Measurements from ENCODE around the gene ALKBH8.
"Not testable (repeated sequence)": the region's sequence is repeated elsewhere in the genome, so short reads cannot be mapped to it uniquely, and the experiment has no call there.

The ALKBH8 gene

DNA sequence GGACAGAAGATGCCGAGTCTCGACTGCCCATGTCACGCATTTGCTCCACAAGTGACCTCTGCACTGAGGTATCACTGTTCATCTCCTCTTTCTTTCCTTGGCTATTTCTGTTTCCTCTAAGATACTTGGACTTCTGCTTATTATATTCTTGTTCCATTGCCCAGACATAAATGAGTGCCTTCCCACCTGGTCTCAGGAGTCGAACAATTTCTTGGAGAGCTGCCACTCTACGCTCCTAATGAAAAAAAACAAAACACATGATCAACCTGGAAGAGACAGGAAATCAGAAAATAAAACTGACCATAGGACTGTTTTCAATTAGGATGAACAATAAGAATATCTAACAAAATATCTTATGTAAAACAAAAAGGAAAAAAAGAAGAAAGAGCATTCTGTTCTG is 60.6 kb downstream of the ALKBH8 start:
- no peak for DNase-seq

DNA sequence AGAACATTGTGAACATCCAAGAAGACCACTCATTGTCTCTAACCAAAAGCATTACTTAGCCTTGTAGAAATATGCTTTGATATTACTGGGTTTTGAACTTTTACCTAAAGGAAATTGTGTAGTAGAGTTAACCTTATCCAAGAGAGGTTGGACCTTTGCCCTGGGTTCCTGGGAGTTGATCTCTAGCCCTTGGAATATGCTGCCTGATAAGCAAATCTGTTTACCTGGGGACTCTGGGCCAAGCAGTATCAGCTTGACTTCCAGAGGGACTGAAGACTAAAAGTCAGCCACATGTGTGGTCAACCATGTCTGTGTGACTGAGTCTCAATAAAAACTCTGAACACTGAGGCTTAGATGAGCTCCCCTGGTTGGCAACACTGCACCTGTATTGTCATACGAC is 63.8 kb downstream of the ALKBH8 start:
- no peak for DNase-seq

DNA sequence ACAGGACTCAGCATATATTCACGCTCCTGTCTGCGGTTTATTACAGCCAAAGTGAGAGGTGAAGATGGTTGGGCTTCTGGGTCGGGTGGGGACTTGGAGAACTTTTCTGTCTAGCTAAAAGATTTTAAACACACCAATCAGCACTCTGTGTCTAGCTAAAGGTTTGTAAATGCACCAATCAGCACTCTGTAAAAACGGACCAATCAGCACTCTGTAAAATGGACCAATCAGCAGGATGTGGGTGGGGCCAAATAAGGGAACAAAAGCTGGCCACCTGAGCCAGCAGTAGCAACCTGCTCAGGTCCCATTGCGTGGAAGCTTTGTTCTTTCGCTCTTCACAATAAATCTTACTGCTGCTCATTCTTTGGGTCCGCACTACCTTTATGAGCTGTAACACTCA is 68.2 kb downstream of the ALKBH8 start:
- DNase-seq, result not testable (repeated sequence)

DNA sequence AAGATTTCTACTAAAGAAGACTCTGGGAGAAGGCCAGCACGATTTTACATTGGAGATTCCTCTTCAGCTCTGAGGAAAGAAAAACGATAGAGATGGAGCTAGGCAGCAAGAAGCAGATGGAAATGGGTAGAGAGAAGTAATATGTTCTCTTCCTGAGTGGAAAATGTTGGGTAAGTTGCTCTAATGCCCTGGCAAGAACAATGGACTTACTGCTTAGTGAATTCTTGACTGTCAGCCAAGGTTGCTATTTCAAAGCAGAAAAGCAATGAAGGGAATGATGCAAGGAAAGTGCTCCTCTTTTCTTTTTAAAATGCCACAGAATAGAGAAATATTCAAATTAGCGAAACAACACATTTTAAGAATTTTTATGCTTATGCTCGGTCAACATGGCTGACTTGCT is 69.5 kb downstream of the ALKBH8 start:
- DNase-seq, result no peak

DNA sequence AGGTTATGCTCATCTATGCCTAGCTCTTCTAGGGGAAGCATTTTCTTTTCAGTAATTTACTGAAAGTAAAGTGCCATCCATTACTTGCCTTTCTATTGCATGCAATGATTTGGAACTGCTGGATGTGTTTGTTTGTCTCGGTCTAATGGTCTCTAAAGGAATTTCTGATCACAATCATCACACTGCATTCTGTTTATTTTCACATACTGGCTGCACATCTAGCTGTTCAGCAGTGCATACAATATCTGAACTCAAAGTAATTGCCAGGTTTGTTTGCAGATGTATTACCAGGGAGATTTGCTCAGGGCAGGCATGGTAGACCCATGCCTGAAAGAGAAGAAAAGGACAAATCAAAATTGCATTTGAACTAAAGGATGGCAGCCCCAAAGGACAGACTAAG is 71.5 kb downstream of the ALKBH8 start:
- DNase-seq, result no peak

DNA sequence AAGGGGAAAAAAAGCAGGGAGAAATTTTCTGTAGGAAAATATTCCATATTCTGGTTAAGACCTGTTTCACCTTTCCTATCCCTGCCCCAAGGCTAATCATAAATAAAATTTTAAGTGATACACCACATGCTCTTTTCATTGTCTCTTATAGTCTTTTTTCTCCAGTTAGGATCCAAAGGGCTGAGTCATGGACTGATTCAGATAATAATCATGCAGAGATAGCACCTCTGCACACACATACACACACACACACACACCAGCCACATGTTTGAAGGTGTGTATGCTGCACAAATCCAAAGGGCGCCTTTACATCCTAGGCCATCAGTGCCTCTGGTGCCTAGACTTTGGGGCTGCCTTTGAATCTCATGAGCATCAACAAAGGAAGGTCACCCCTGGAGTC is 72.4 kb downstream of the ALKBH8 start:
- no peak for DNase-seq

DNA sequence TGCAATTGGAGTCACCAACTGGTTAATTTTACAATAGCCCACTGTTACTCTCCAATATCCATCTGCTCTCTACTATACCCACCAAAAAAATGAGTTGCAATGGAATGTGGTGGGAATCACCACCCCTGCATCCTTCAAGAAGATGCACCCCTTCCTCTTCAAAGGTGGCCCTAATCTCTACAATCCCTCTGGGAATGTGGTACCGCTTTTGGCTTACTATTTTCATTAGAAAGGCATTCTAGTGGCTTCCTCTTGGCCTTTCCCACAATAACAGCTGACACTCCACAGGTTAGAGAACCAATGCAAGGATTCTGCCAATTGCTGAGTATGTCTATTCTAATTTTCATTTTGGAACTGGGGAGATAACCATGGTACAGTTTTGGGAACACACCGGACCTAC is 74.7 kb downstream of the ALKBH8 start:
- no peak for DNase-seq

DNA sequence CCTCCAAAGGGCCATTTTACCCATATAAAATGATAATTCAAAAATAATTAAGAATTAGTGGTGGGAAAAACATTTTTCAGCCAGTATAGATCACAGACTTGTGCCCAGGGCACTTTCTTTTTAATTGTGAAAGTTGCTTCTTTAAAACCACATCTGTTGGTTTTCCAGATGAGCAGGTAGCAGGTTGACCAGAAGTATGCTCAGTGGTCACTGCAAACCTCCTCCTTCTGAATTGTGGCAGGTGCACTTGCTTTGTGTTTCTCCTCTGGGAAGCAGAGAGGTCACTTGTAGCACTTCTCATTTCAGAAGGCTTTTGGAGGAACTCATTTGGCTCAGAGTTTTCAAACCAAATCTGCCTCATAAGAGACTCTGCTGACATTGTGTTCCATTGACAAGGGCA is 83.3 kb downstream of the ALKBH8 start:
- DNase-seq, result no peak

DNA sequence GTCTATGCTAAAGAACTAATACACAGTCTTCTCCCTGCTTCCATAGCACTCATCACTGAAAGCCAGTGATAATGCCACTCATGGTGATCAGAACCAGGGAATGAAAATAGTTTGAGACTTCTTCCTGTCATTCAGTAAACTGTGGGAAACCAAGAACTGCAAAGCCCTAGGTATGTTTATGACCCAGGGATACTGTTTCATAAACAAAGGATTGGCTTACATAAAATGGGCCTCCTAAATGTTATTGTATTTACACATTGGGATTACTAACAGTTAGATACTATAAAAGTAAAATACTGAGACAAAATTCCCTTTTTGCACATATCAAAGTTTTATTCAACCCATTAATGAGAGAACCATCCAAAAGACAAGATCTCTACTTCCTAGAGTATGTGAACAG is 86.6 kb downstream of the ALKBH8 start:
- DNase-seq, result no peak

DNA sequence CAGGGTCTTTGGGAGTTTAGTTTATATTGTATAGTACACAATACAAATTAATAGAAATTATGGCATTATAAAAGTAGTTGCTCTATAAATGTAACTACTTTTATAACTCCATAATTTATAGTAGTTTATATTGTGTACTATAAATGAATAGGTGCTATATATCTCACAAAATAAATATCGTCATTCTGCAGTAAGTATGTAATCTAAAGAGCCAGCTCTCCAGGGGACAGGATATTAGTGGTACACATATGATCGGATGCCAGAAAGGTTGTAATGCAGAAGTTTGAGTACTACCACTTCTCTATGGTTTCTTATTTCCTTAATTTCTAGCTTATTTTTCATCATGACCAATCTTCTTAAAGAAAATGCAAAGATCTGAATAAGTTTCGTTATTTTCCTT is 87.7 kb downstream of the ALKBH8 start:
- no peak for DNase-seq

DNA sequence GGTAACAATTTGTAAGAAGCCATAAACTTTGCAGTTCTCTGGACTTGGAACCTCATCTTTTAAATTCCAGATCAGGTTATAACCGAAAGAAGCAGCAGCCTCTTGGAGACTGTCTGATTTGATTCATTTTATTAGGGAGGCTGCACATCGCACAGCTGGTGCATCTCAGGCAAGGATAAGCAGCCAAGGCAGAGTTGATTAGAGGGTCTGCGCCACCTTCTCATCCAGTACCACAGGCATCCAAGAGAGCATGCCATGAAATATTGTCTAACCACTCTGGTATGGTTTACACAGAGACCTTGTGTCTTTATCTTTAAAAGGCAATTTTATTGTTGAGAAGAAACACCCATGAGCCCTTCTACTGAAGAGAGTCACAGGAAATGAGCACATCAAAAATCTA is 91.7 kb downstream of the ALKBH8 start:
- DNase-seq, result no peak

DNA sequence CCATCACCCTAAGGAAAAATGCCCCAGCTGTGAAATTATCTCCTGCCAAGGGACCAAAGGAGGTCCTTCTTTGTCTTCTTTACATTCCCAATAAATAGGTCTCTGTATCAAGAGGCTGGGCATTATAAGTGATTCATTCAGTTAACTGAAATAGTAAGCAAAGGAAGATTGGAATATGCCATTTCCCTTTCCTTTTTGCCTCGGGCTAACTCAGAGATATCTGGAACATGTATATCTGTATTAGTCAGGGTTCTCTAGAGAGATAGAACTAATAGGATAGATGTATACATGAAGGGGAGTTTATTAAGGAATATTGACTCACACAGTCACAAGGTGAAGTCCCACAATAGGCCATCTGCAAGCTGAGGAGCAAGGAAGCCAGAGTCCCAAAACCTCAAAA is 92.6 kb downstream of the ALKBH8 start:
- no peak for DNase-seq

DNA sequence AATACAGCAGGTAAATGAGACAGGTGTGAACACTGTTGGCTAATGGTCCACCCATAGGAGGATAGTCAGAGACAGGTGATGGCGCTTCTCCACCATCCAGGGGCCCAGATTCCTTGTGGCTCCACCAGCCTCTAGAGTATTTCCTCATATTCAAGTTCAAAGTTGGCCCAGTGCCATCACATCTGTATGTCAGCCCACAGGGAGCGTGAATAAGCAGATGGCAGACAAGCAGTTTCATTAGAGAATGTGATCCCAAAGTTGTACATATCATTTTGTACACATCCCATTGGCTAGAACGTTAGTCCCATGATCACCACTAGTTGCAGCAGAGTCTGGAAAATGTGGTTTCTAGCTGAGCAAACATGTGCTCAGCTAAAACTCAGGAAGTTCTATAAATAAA is 96.9 kb downstream of the ALKBH8 start:
- no peak for DNase-seq

DNA sequence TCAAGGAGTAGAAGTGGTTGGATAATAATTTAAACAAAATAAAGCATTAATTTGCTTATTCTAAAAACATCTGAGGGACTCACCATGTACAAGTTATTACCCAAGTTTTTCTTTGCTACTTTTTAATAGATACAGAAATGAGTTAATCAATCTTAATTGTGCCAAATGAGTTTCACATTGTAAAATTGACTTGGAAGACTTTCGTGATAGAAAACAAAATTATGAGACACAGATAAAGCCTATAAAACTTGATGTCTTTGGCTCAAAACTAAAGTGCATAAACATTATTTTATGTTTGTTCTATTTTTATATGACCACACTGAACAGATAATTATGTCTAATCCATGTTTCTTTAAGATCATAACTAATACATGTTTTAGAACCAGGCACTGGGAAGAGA is 97.8 kb downstream of the ALKBH8 start:
- DNase-seq, result no peak

DNA sequence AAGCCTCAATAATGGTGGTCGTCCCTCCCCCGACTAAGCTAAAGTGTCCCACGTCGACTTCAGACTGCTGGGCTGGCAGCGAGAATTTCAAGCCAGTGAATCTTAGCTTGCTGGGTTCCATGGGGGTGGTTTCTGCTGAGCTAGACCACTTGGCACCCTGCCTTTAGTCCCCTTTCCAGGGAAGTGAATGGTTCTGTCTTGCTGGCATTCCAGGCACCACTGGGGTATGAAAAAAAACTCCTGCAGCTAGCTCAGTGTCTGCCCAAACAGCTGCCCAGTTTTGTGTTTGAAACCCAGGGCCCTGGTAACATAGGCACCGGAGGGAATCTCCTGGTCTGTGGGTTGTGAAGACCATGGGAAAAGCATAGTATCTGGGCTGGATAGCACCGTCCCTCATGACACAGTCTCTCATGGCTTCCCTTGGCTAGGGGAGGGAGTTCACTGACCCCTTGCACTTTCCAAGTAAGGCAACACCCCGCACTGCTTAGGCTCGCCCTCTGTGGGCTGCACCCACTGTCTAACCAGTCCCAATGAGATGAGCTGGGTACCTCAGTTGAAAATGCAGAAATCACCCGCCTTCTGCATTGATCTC is 99.2 kb downstream of the ALKBH8 start:
- DNase-seq, result not testable (repeated sequence)

DNA sequence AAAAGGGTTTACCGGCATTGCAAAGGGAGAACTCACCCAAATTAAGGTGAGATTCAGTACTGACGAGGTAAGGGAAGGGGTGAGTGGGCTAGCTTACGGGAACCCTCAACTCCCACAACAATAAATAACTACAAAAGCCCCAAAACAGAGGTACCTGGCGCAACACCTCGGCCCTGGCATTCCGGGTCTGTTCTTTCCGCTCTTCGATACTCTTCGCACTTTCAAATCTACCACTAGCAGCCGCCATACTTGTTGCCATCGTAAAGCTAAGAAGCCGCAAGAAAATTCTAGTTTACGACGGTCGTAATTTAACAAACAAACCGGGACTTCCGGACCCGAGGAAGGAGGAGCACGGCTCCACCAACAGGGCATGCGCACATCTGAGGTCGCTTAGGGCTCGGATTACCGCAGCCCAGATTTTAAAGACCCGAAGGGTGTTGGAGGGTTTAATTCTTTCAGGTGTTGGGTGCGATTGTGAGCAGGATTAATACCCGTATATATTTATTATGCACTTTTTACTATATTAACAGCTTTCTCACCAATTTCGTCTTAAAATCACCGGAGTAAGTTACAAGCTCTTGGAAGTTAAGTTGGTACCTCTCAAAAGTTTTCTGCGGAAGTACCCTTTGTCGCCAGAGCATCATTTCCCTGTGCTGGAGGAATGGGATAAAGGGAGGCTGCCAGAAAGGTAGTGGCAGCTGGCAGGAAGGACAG is 107.8 kb downstream of the ALKBH8 start, which contains the start of gene CWF19L2:
Gene CWF19L2, minus strand, starts transcription at position 268 of the 714 bp plus-strand sequence. Its CDS starts 9 bp downstream, at position 259.
- DNase-seq, result peak; percentile 87

DNA sequence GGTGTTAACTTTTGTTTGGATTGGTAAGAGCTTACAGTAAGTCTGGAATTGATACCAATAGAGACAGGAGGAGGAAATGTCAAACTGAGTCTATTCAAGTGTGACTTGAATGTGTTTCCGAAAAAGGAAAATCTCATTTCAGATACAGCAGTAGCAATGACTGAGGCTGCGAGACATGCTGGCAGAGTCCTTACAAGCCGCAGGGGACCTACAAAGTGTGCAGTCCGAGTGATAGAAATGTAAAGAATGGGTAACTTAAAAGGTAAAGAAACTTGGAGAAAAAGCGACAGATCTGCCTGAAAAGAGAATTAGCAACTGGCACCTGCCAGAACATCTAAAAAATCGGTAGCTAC is 108.4 kb downstream of the ALKBH8 start:
- DNase-seq, result peak; percentile 27

DNA sequence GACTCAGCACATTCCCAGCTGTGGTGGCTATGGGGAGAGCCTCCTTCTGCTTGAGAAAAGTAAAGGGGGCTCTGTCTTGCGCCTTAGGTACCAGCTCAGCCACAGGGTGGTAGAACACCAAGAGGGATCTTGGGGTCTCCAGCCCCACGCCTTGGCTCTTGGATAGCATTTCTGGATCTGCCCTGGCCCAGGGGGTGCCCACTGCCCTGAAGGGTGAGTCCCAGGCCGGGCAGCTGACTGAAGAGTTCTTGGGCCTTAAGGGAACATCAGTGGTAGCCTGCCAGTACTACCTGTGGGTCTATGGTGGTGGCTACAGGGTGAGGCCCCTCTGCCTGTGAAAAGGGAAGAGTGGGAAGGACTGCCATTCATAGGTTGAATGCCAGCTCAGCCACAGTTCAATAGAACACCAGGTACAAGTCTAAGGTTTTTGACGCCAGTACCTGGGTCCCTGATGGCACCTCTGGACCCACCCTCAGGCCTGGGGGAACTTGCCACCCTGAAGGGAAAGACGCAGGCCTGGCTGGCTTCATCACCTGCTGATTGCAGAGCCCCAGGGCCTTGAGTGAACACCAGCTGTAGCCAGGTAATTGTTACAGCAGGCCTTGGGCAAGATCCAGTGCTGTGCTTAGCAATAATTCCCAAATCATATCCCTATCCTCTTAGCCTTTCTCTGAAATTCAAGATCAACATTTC is 111.8 kb downstream of the ALKBH8 start:
- no peak for DNase-seq

All from stimulated activated CD8-positive, alpha-beta memory T cell treated with anti-CD3 and anti-CD28 coated beads, Interleukin-4, amount 100 ng/mL, for 48 hours (primary cell).